Tibial nerve (tissue), 4 donors: ENCODE measurements around the gene GSG1. TPM values are rescaled to one million over a fixed set of nuclear protein-coding genes. Genes with fewer than 3 reads are reported as not detected.

ENCODE experiments used
- DNase-seq, 2 donors: peaks; one replicate each; pipeline ENCODE4 v3.0.0-alpha.2; 2019; ENCODE audit warnings: low spot score in 2 of 2
- H3K27ac ChIP-seq, 4 donors: fragments of 200-600 bp; sonication (generic) in 3 of 4; one replicate each; pipeline ENCODE4 v1.5.1; 2017 to 2019; ENCODE audit warnings: mild to moderate bottlenecking in 1 of 4
- H3K27me3 ChIP-seq, 2 donors: fragments of 200-600 bp; sonication (generic) in 1 of 2; one replicate each; pipeline versions ENCODE4 v1.5.1 to v1.6.0; 2017 to 2019
- H3K36me3 ChIP-seq, 3 donors: fragments of 200-600 bp; sonication (generic); one replicate each; pipeline ENCODE4 v1.5.1; 2018 to 2019
- H3K4me1 ChIP-seq, 4 donors: fragments of 200-600 bp; sonication (generic) in 3 of 4; one replicate each; pipeline ENCODE4 v1.5.1; 2017 to 2019
- H3K4me3 ChIP-seq, 4 donors: fragments of 200-600 bp; sonication (generic) in 3 of 4; one replicate each; pipeline ENCODE4 v1.5.1; 2017 to 2019; ENCODE audit warnings: mild to moderate bottlenecking in 1 of 4, moderate library complexity in 1 of 4
- H3K9me3 ChIP-seq, 4 donors: fragments of 200-600 bp; sonication (generic) in 3 of 4; one replicate each; pipeline ENCODE4 v1.5.1; 2017 to 2019
- EP300 ChIP-seq, 2 donors: sonication (generic); formaldehyde crosslinking; IDR thresholded peaks; one replicate each; pipeline ENCODE4 v1.6.1; 2017; ENCODE audit warnings: antibody characterized with exemption in 2 of 2, mild to moderate bottlenecking in 1 of 2
- POLR2A ChIP-seq, 2 donors: fragments of 450-650 bp; IDR thresholded peaks; one replicate each; pipeline ENCODE4 v1.6.1; 2017; ENCODE audit warnings: antibody characterized with exemption in 2 of 2, mild to moderate bottlenecking in 2 of 2, moderate library complexity in 2 of 2
- WGBS, 2 donors: methylation state at CpG; one replicate each; pipeline ENCODE4 v1.1.5; 2018; 5-methylcytosine and 5-hydroxymethylcytosine counted together
- total RNA-seq, 4 donors: library from RNA; depleted of rRNA; stranded (reverse); fragments of >200 nt; gene quantifications; one replicate each; pipeline ENCODE4 v1.1.0, GENCODE V29; 2016
- TF ChIP-seq, protein P1 (sequence below), 5 experiments: fragments of 200-600 bp in 3 of 5; fragments of 450-650 bp in 2 of 5; sonication (generic) in 3 of 5; IDR thresholded peaks; one replicate each; pipeline ENCODE4 v1.5.1; 2016 to 2019; ENCODE audit warnings: antibody characterized with exemption in 5 of 5, mild to moderate bottlenecking in 3 of 5, moderate library complexity in 2 of 5

The GSG1 gene
- total RNA-seq, 4 donors from 2014 or later, result not detected

DNA sequence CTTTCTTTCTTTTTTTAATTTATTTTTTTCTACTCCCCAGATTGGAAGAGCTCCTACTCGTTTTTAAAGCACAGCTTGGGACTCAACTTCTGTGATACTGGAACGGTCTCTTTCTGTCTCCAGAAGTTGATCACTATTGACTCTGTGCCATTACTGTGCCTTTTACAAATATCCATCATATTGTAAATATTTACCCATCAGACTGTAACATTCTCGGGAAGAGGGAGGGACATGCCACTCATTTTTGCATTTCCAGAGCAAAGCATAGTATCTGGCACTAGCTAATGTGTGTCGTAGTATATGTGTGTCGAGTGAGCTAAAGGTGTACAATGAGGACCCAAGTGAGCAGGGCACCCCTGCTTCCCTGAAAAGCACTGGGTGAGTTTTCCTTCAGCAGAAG, 24.0 kb upstream of the GSG1 start:
- 62 to 66% methylated on average over 5 of the region's 5 CpGs for WGBS, 2 donors
- H3K4me1 ChIP-seq, result peaks cover 0 to 3% (median 0%) of the 10 kb centered on the region in 4 donors
- H3K27me3 ChIP-seq, result no peaks in the 10 kb centered on the region
- no peak for TF ChIP-seq POLR2A (IDR thresholded peaks at IDR 0.05)
- TF ChIP-seq EP300 (IDR thresholded peaks at IDR 0.05), result no peak
- TF ChIP-seq, protein P1, sequence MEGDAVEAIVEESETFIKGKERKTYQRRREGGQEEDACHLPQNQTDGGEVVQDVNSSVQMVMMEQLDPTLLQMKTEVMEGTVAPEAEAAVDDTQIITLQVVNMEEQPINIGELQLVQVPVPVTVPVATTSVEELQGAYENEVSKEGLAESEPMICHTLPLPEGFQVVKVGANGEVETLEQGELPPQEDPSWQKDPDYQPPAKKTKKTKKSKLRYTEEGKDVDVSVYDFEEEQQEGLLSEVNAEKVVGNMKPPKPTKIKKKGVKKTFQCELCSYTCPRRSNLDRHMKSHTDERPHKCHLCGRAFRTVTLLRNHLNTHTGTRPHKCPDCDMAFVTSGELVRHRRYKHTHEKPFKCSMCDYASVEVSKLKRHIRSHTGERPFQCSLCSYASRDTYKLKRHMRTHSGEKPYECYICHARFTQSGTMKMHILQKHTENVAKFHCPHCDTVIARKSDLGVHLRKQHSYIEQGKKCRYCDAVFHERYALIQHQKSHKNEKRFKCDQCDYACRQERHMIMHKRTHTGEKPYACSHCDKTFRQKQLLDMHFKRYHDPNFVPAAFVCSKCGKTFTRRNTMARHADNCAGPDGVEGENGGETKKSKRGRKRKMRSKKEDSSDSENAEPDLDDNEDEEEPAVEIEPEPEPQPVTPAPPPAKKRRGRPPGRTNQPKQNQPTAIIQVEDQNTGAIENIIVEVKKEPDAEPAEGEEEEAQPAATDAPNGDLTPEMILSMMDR (IDR thresholded peaks at IDR 0.05), result no peak
- H3K4me3 ChIP-seq, result no peak overlapping the region
- H3K27ac ChIP-seq, result no peak overlapping the region
- H3K9me3 ChIP-seq, result no peaks in the 10 kb centered on the region
- DNase-seq, result no peak
- no peaks in the 10 kb centered on the region for H3K36me3 ChIP-seq

DNA sequence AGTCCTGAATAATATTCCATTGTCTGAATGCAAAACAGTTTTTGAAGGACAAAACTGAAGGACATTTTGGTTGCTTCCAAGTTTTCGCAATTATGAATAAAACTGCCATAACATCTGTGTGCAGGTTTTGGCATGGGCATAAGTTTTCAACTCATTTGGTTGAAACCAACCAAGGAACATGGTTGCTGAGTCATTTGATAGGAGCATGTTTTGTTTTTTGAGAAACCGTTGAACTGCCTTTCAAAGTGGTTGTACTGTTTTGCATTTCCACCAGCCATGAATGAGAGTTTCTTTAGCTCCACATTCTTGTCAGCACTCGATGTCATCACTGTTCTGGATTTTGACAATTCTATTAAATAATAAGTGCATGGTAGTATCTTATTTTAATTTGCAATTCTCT, 23.0 kb upstream of the GSG1 start:
- no peaks in the 10 kb centered on the region for H3K9me3 ChIP-seq
- H3K4me1 ChIP-seq, result peaks cover 0 to 3% (median 0%) of the 10 kb centered on the region in 4 donors
- WGBS, 2 donors, result 53 to 61% methylated on average over 3 of the region's 3 CpGs
- no peaks in the 10 kb centered on the region for H3K27me3 ChIP-seq
- no peak overlapping the region for H3K4me3 ChIP-seq
- no peak for TF ChIP-seq EP300 (IDR thresholded peaks at IDR 0.05)
- TF ChIP-seq POLR2A (IDR thresholded peaks at IDR 0.05), result no peak
- TF ChIP-seq, protein P1 (IDR thresholded peaks at IDR 0.05), result no peak
- no peak overlapping the region for H3K27ac ChIP-seq
- no peak for DNase-seq
- no peaks in the 10 kb centered on the region for H3K36me3 ChIP-seq

DNA sequence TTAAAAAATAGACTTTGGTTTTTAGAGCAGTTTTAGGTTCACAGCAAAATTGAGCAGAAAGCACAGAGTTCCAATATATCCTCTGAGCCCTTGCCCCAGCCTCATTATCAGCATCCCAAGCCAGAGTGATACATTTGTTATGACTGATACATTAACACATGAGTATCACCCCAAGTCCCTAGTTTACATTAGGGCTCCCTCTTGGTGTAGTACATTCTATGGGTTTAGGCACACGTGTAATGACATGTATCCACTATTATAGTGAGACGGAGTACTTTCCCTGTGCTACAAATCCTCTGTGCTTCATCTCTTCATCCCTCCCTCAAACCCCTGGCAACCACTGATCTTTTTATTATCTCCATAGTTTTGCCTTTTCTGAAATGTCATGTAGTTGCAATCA, 22.5 kb upstream of the GSG1 start:
- no peak for DNase-seq
- 85 to 87% methylated on average over 2 of the region's 2 CpGs for whole genome bisulfite sequencing, 2 donors

DNA sequence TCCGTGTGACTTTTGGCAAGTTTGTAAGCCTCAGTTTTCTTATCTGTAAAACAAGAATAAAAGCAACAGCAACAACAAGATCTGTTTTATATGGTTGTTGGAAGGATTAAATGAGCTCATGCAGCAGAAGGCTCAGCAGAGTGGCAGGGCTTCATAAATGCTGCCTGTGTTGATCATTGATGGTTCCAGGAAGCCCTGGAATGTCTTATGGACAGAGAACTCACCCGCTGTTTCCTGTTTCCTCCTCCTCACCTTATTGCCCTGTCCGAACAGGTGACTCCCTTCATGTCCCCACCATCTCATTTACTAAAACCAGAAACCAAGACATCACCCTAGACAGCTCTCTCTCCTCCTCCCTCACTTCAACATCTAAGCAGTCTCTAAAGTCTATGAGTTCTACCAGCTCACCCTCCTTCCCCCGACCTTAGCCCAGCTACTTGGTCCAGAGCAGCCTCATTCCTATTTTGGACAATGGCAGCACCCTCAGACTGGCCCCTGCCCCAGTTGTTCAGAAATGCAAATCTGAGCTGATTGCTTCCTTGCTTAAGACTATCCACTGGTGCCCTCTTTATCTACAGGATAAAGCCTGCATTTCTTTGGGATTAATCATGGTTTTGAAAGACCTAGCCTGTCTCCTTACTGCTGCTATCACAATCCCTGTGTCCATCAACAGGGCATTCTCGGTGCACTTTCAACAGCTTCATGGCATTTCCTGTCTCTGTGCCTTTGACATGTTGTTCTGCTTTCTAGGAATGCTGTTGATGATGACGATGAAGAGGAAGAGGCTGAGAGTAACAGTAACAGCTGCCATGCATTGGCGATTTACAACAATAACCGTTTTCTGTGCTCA, 21.4 kb upstream of the GSG1 start:
- no peaks in the 10 kb centered on the region for H3K36me3 ChIP-seq
- DNase-seq, result no peak
- TF ChIP-seq POLR2A (IDR thresholded peaks at IDR 0.05) (no peak), EP300 (IDR thresholded peaks at IDR 0.05) (no peak)
- no peaks in the 10 kb centered on the region for H3K9me3 ChIP-seq
- 73 to 76% methylated on average over 8 of the region's 8 CpGs for WGBS, 2 donors
- no peak overlapping the region for H3K4me3 ChIP-seq
- H3K27me3 ChIP-seq, result no peaks in the 10 kb centered on the region
- peaks cover 0 to 3% (median 0%) of the 10 kb centered on the region in 4 donors for H3K4me1 ChIP-seq
- H3K27ac ChIP-seq, result no peak overlapping the region

More for the DNA sequence above, 22.5 kb upstream of the GSG1 start:
- Histone ChIP-seq H3K27me3 (no peaks in the 10 kb centered on the region), H3K36me3 (no peaks in the 10 kb centered on the region), H3K4me1 (peaks cover 0 to 3% (median 0%) of the 10 kb centered on the region in 4 donors), H3K27ac (no peak overlapping the region), H3K4me3 (no peak overlapping the region), H3K9me3 (no peaks in the 10 kb centered on the region)
- TF ChIP-seq, protein P1 (IDR thresholded peaks at IDR 0.05), result no peak
- no peak for TF ChIP-seq EP300 (IDR thresholded peaks at IDR 0.05)
- no peak for TF ChIP-seq POLR2A (IDR thresholded peaks at IDR 0.05)

DNA sequence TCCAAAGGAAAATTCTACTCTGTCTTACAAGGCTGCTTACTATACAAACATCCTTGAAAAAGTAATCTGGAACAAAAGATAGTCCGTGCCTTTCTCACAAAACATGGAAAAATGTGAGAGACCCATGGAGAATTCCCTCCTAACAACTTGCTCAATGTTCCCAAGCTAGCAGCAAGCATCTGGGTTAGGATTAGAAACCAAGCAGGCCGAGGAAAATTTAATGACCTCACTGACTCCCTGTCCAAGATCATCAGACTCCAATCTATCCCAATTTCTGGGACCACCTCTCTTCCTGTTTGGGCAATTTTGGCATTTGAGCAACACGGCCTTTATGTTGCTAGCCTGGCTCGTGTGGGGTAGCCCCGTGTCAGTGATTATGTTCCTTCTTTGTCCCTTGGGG, 18.1 kb upstream of the GSG1 start:
- WGBS, 2 donors, result 79 to 84% methylated on average over 5 of the region's 5 CpGs
- Histone ChIP-seq H3K4me3 (no peak overlapping the region), H3K4me1 (peaks cover 0 to 13% (median 0%) of the 10 kb centered on the region in 4 donors), H3K9me3 (no peaks in the 10 kb centered on the region), H3K27me3 (no peaks in the 10 kb centered on the region), H3K27ac (peak overlapping the region in 1 of 4 donors; percentile 46), H3K36me3 (no peaks in the 10 kb centered on the region)
- no peak for DNase-seq
- TF ChIP-seq EP300 (IDR thresholded peaks at IDR 0.05) (no peak), POLR2A (IDR thresholded peaks at IDR 0.05) (no peak)
- TF ChIP-seq, protein P1 (IDR thresholded peaks at IDR 0.05), result no peak
